ENCODE measurements around the gene PTPRN2. TPM values are rescaled to one million over a fixed set of nuclear protein-coding genes. Genes with fewer than 3 reads are reported as not detected.
"Not testable (repeated sequence)": the region's sequence is repeated elsewhere in the genome, so short reads cannot be mapped to it uniquely, and the experiment has no call there.

PTPRN2 gene
- total RNA-seq, 1 donor from 2014 or later: 1.2 TPM

DNA sequence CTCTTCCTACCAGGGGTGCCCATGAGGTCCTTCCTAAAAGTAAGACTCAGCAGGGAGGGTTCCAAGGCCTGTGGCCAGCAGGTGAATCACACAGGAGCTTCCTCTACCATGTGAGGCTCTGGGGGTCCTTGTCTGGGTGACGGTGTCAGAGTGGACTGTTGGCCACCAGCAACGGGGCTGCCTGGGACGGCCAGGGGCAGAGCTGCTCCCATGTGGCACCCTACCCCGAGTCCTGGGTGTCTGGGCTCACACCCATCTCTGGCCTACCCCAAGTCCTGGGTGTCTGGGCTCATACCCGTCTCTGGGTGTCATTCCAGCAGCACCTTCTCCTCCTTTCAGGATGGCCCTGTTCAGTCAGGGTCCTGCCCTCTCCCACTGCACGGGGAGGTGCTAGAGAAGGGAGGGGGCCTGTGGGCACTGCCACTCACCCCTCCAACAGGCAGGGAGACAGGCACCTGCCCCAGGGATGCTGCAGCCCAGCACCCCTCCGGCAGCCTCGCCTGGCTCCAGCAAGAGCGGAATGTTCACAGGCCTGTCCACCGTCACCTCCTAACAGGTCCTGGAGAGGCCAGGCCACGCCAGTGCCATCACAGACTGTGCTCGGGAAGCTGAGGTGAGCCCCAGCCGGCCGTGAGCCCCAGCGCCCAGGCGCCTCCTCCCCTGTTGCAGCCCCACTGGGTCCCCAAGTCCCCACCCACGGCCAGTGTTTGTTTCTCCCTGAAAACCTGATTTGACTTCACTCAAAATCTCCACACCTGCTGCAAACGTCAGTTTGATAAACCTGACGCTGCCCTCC, 143.7 kb downstream of the PTPRN2 start:
- no peak for DNase-seq (ENCODE audit: low read depth)

GRCh38 chr7:158443014-158443687, 144.5 kb downstream of the PTPRN2 start:
- DNase-seq (ENCODE audit: low read depth): no peak

GRCh38 chr7:158442260-158442659, 145.4 kb downstream of the PTPRN2 start:
- DNase-seq (ENCODE audit: low read depth): no peak

- DNase-seq (ENCODE audit: low read depth): no peak
Observed at GRCh38 chr7:158439035-158439434, 148.6 kb downstream of the PTPRN2 start.

GRCh38 chr7:158432369-158433341, 155.0 kb downstream of the PTPRN2 start:
- peak; percentile 61 for DNase-seq (ENCODE audit: low read depth)

DNA sequence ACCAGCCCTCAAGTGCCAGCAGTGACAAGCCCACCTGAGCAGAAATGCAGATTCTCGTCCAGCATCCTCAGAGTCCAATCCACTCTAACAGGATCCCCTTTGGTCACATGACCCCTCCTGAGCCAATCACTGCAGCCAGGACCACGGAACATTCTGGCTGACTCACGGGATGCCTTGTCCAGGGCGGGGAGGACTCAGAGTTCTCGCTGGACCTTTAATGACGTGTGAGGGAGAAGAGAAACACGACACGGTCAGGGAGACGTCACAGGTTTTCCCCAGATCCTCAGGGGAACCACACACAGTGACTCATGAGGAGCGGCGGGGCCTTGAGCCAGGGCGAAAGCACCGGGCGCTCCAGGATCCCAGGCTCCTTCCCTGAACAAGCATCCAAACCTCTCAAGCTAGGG, 155.7 kb downstream of the PTPRN2 start:
- DNase-seq (ENCODE audit: low read depth): peak; percentile 53

DNA sequence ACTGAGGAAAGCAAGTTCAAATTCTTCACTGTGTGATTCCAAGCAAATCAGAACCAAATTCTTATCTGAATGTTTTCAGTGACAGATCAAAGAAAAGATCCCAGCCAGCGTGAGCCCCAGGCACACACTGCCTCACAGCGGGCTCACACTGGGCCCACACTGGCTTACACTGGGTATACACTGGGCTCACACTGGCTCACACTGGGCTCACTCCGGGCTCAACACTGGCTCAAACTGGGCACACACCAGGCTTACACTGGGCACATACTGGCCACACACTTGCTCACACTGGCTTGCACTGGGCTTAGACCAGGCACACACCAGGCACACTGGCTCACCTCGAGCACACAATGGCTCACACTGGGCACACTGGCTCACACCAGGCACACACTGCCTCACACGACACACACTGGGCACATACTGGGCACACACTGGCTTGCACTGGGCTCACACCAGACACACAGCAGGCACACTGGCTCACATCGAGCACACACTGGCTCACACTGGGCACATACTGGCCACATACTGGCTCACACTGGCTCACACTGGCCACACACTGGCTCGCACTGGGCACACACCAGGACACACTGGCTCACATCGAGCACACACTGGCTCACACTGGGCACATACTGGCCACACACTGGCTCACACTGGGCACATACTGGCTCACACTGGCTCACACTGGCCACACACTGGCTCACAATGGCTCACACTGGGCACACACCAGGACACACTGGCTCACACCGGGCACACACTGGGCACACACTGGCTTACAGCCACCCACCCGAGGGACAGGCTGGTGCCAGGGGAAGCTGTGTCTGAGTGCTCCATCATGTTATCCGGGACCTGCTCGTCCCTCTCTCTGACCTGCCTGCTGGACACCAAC, 156.3 kb downstream of the PTPRN2 start:
- no peak for DNase-seq (ENCODE audit: low read depth)

DNA sequence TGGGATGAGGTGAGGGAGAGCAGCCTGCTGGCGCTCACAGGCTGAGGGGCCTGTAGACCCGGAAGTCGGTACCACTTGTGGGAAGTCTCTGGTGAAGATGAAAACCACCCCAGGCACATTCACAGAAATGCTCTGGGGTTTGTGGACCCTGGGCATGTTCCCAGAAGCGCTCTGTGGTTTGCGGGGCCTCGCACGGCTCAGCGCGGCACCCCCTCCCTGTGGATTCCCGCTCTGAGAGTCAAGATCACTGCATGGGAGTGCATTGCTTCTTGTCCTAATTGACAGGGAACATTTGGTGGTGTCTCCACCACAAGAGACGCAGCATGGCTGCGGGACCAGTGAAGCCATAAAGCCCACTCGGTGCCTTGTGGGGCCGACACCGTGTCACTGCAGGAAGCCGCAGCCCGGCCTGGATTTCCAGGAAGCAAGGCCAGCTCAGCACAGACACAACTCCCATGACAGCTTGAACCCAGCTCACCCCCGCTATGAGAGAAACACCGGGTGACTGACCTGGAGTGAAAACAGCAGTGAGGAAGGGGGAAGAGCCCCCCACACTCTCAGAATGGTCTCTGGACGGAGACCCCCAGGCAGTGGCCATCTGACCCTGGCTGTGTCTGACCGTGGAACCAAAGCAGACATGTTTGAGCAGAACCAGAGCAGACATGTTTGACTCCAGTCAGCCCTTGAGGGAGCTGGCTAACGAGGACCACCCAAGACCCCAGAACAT, 157.2 kb downstream of the PTPRN2 start:
- no peak for DNase-seq (ENCODE audit: low read depth)

GRCh38 chr7:158428837-158429753, 158.5 kb downstream of the PTPRN2 start:
- no peak for DNase-seq (ENCODE audit: low read depth)

GRCh38 chr7:158428131-158428836, 159.3 kb downstream of the PTPRN2 start:
- DNase-seq (ENCODE audit: low read depth): no peak

DNA sequence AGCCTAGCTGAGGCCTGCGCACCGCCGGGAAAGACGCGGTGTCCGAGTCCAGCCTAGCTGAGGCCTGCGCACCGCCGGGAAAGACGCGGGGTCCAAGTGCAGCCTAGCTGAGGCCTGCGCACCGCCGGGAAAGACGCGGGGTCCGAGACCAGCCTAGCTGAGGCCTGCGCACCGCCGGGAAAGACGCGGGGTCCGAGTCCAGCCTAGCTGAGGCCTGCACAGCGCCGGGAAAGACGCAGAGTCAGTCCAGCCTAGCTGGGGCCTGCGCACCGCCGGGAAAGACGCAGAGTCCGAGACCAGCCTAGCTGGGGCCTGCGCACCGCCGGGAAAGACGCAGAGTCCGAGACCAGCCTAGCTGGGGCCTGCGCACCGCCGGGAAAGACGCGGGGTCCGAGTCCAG, 161.9 kb downstream of the PTPRN2 start:
- DNase-seq (ENCODE audit: low read depth): not testable (repeated sequence)

DNA sequence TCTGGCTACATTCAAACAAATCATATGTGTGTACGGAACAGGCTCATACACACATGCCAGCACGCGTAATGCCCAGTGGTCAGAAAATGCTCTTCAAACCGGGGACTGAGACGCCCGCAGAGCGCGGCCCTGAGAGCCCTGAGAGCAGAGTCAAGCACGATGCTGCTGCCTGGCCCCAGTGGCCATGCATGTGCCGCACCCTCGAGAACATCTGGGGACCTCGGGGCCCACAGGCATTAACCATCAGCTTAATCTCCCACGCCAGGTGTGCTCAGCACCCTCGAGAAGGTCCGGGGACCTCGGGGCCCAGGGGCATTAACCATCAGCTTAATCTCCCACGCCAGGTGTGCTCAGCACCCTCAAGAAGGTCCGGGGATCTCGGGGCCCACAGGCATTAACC, 163.1 kb downstream of the PTPRN2 start:
- no peak for DNase-seq (ENCODE audit: low read depth)

- DNase-seq (ENCODE audit: low read depth): no peak
Observed at GRCh38 chr7:158424011-158424410, 163.6 kb downstream of the PTPRN2 start.

DNA sequence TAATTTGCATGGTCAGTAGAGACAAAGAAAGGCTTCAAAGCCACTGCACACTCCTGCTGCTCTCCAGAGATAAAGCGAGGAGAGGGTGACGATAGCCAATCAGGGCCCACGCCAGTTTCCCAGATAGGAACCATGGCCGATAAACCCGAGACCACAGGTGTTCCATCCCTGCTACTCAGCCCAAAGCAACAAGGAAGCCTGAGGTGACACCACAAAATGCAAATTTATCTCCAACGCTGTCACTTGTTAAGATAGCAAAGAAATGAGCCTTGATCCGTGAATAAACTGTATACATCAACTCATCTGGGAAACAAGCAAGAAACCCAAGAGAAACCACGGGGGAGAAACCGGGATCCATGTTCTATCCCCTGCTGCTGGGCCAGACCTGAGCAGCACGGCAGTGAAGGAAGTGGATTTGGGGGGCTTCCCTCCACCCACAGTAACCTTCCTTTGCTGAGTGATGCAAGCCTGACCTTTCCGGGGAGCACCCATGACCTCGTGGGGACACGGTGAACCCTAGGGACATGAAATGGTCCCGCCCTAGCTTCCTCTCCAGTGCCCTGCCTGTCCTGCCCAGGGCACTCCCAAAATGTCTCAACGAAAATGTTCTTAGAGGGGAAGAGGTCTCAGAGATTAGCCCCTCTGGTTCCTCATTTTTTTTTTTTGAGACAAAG, 164.6 kb downstream of the PTPRN2 start:
- no peak for DNase-seq (ENCODE audit: low read depth)

DNA sequence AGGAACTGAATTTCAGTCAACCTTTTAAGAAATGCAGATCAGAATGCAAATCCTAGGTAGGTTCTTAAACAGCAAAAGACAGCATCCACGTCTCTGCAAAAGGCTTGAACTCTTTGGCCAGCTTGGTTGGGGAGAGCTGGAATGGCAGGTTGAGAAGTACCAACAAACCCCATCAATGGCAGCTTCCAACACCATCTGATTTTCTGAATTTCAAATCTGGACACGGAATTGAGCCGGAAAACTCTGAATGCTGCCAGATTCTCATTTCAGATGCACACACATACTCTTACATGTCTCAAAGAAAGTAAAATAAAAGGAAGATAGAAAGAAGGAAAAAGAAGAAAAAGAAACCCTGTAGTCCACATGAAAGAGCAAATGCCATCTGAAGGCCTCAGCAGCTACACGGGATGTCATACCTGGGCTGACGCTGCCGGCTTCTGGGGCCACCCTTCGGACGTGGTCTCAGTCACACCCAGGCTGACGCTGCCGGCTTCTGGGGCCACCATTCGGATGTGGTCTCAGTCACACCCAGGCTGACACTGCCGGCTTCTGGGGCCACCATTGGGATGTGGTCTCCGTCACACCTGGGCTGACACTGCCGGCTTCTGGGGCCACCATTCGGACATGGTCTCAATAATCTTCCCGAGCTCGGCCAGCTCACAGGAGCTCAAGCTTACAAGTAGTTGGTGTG, 165.3 kb downstream of the PTPRN2 start:
- DNase-seq (ENCODE audit: low read depth): no peak

GRCh38 chr7:158421361-158421760, 166.3 kb downstream of the PTPRN2 start:
- no peak for DNase-seq (ENCODE audit: low read depth)

DNA sequence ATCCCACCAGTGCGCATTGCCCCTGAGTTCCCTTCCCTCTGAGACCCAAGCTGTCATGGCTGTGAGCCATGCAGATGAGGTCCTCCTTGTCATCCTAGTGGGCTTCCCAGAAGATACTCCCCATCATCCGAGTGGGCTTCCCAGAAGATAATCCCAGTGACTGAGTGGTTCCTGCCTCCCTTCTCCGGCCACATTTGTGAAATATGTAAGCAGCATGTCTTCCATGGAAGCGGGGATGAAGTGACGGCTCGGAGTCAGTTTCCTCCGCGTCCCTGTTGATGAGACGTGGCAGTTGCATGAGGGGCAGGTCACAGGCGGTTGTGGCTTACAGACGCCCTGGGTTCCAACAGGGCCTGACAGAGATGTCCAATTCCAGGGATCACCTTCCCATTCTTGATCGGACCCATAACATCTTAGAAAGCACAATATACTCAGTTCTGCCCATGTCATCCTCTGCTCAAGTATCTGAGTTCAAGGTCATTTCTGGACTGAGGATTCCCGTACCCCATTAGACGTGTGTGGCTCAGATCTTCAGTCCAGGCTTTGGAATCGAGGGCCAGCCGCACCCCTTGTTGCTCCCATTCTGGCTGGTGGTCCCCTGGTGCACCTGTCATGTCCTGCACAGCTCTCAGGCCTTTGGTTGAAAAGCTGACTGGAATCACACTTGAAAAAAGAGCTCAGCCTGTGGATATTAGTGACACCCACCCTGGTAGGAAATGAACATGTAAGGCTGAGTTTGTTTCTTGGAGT, 166.9 kb downstream of the PTPRN2 start:
- no peak for DNase-seq (ENCODE audit: low read depth)
